IMR-90 (cell line): Measurements from ENCODE around the gene HEPACAM.

Experiments
- BHLHE40 ChIP-seq: fragments of 150-350 bp; IDR thresholded peaks from 2 replicates; pipeline ENCODE4 v1.6.1; 2016; ENCODE audit warnings: mild to moderate bottlenecking, low read depth, low read length
- CEBPB ChIP-seq: IDR thresholded peaks from 2 replicates; pipeline ENCODE4 v1.6.1; 2012; ENCODE audit warnings: low read depth, low read length, improper control_type of control experiment
- CHD1 ChIP-seq: IDR thresholded peaks from 2 replicates; pipeline ENCODE4 v1.6.1; 2012; ENCODE audit warnings: low read depth, low read length, improper control_type of control experiment
- CTCF ChIP-seq: conservative IDR thresholded peaks from 2 replicates; pipeline ENCODE4 v1.5.1; 2012; ENCODE audit warnings: mild to moderate bottlenecking, low read depth, low read length, improper control_type of control experiment
- MAFK ChIP-seq: IDR thresholded peaks from 2 replicates; pipeline ENCODE4 v1.6.1; 2012; ENCODE audit warnings: low read depth, low read length, improper control_type of control experiment
- MXI1 ChIP-seq: IDR thresholded peaks from 2 replicates; pipeline ENCODE4 v1.6.1; 2012; ENCODE audit warnings: low read depth, mild to moderate bottlenecking, low read length, moderate library complexity, borderline replicate concordance
- NFE2L2 ChIP-seq: fragments of 150-350 bp; IDR thresholded peaks from 2 replicates; pipeline ENCODE4 v1.6.1; 2016; ENCODE audit warnings: low read depth, mild to moderate bottlenecking, low read length
- POLR2A ChIP-seq: IDR thresholded peaks from 2 replicates; pipeline ENCODE4 v1.6.1; 2012; ENCODE audit warnings: mild to moderate bottlenecking, low read depth, low read length
- RAD21 ChIP-seq: IDR thresholded peaks from 2 replicates; pipeline ENCODE4 v1.6.1; 2012; ENCODE audit warnings: low read length, improper control_type of control experiment
- RCOR1 ChIP-seq: IDR thresholded peaks from 2 replicates; pipeline ENCODE4 v1.6.1; 2012; ENCODE audit warnings: mild to moderate bottlenecking, low read length, improper control_type of control experiment; ENCODE audit not compliant: insufficient replicate concordance
- RFX5 ChIP-seq: IDR thresholded peaks from 2 replicates; pipeline ENCODE4 v1.8.0; 2012; ENCODE audit warnings: low read depth, mild to moderate bottlenecking, low read length, moderate library complexity
- TF ChIP-seq, protein P1 (sequence below): fragments of 150-350 bp; IDR thresholded peaks from 2 replicates; pipeline ENCODE4 v1.6.1; 2017; ENCODE audit warnings: mild to moderate bottlenecking, antibody characterized with exemption, low read length, low read depth

DNA sequence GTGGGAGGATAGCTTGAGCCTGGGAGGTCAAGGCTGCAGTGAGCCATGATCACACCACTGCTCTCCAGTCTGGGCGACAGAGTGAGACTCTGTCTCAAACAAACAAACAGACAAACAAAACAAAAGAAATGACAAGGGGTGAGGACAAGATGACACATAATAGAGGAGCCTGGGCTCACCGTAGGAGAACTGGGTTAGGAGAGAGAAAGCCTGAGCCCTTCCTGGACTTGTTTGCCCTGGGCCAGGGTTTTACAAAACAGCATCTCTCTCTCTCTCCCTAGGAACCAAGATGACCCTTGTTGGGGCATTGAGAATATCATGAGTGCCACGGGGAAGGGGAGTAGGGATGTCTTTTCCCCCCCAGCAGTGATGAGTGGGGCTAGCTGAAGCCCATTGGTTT, 54.9 kb downstream of the HEPACAM start:
- TF ChIP-seq CTCF (no peak), BHLHE40 (no peak), POLR2A (no peak), CEBPB (no peak), NFE2L2 (no peak), RCOR1 (no peak), MXI1 (no peak), RFX5 (no peak), MAFK (no peak), CHD1 (no peak), RAD21 (no peak)
- TF ChIP-seq, protein P1, sequence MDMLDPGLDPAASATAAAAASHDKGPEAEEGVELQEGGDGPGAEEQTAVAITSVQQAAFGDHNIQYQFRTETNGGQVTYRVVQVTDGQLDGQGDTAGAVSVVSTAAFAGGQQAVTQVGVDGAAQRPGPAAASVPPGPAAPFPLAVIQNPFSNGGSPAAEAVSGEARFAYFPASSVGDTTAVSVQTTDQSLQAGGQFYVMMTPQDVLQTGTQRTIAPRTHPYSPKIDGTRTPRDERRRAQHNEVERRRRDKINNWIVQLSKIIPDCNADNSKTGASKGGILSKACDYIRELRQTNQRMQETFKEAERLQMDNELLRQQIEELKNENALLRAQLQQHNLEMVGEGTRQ, result no peak
